CD4-positive, CD25-positive, alpha-beta regulatory T cell (primary cell): ENCODE results near the gene CD300LB. TPM values are rescaled to one million over a fixed set of nuclear protein-coding genes. Genes with fewer than 3 reads are reported as not detected.
"Not testable (repeated sequence)": the region's sequence is repeated elsewhere in the genome, so short reads cannot be mapped to it uniquely, and the experiment has no call there.

ENCODE experiments used
- ATAC-seq, 2 donors: fragments of 150-1000 bp; cut with Tn5 transposase; one replicate each; pipeline ENCODE4 v1.10.0; 2021; ENCODE audit warnings: low read depth in 2 of 2, moderate number of reproducible peaks in 2 of 2, moderate library complexity in 1 of 2
- DNase-seq, 3 donors: peaks; one replicate each; pipeline versions ENCODE4 v3.0.0 to v3.0.0-alpha.2; 2012 to 2022; ENCODE audit warnings: mixed read lengths in 1 of 3
- H3K27ac ChIP-seq: one replicate; pipeline ENCODE4 v1.7.0; 2013; ENCODE audit warnings: mild to moderate bottlenecking, low read length; ENCODE audit not compliant: insufficient read depth, poor library complexity, severe bottlenecking
- H3K27me3 ChIP-seq: one replicate; pipeline ENCODE4 v1.7.0; 2013; ENCODE audit warnings: low read length; ENCODE audit not compliant: control insufficient read depth, insufficient read depth
- H3K36me3 ChIP-seq: one replicate; pipeline ENCODE4 v1.7.0; 2013; ENCODE audit warnings: mild to moderate bottlenecking, low read length, moderate library complexity; ENCODE audit not compliant: control insufficient read depth, insufficient read depth
- H3K4me1 ChIP-seq: 2 replicates; pipeline ENCODE4 v1.7.0; 2013; ENCODE audit warnings: mild to moderate bottlenecking, low read length; ENCODE audit not compliant: insufficient read depth, control insufficient read depth, poor library complexity, severe bottlenecking
- H3K4me3 ChIP-seq: one replicate; pipeline ENCODE4 v1.7.0; 2013; ENCODE audit warnings: low read depth, mild to moderate bottlenecking, low read length, moderate library complexity
- H3K9me3 ChIP-seq, 2 experiments: 1 replicate in 1 of 2; 2 replicates in 1 of 2; pipeline ENCODE4 v1.7.0; 2013; ENCODE audit warnings: low read length in 2 of 2, mild to moderate bottlenecking in 1 of 2, moderate library complexity in 1 of 2; ENCODE audit not compliant: control insufficient read depth in 2 of 2
- H3K27ac Mint-ChIP-seq, 3 donors: one replicate each; pipeline ENCODE4 v1.8.0; 2020 to 2022; ENCODE audit warnings: mild to moderate bottlenecking in 3 of 3, mixed read lengths in 3 of 3, moderate library complexity in 2 of 3
- H3K27me3 Mint-ChIP-seq: one replicate; pipeline ENCODE4 v1.8.0; 2022; ENCODE audit warnings: mild to moderate bottlenecking, mixed read lengths
- H3K36me3 Mint-ChIP-seq: one replicate; pipeline ENCODE4 v1.8.0; 2020; ENCODE audit warnings: mixed read lengths
- H3K4me1 Mint-ChIP-seq, 4 donors: one replicate each; pipeline ENCODE4 v1.8.0; 2020 to 2022; ENCODE audit warnings: mixed read lengths in 4 of 4, mild to moderate bottlenecking in 1 of 4
- H3K4me3 Mint-ChIP-seq, 4 donors: one replicate each; pipeline ENCODE4 v1.8.0; 2020 to 2022; ENCODE audit warnings: mild to moderate bottlenecking in 4 of 4, mixed read lengths in 4 of 4, moderate library complexity in 3 of 4
- H3K9me3 Mint-ChIP-seq, 7 donors: one replicate each; pipeline ENCODE4 v1.8.0; 2020 to 2022; ENCODE audit warnings: mixed read lengths in 7 of 7, mild to moderate bottlenecking in 3 of 7, moderate library complexity in 2 of 7
- polyA plus RNA-seq, 4 donors: library from polyadenylated mRNA; unstranded; fragments of 300-500 nt; fragmentation: Illumina TruSeq; gene quantifications; one replicate each; pipeline ENCODE4 v1.2.3, GENCODE V29; 2021
- total RNA-seq: library from RNA; stranded (reverse); gene quantifications from one replicate; pipeline ENCODE4 v1.2.3, GENCODE V29; 2022

CD300LB gene
- total and polyA plus RNA-seq, 5 donors from 2014 or later, result not detected

- H3K36me3 Mint-ChIP-seq, result peaks cover 9% of the 10 kb centered on the region
- Histone ChIP-seq H3K4me3 (no peak overlapping the region), H3K27me3 (peaks cover 5% of the 10 kb centered on the region), H3K36me3 (no peaks in the 10 kb centered on the region), H3K4me1 (no peaks in the 10 kb centered on the region), H3K27ac (no peak overlapping the region), H3K9me3 (peaks cover 0 to 3% of the 10 kb centered on the region in 2 experiments)
- H3K4me3 Mint-ChIP-seq, result no peak overlapping the region
- no peak overlapping the region for H3K27ac Mint-ChIP-seq
- peaks cover 0 to 4% (median 1%) of the 10 kb centered on the region in 4 donors for H3K4me1 Mint-ChIP-seq
- ATAC-seq (no peak), DNase-seq (no peak)
- peaks cover 39% of the 10 kb centered on the region for H3K27me3 Mint-ChIP-seq
- H3K9me3 Mint-ChIP-seq, result peaks cover 0 to 20% (median 8%) of the 10 kb centered on the region in 7 donors
Measured at GRCh38 chr17:74515941-74516340, 15.3 kb downstream of the CD300LB start.

GRCh38 chr17:74514632-74515334 lies 16.5 kb downstream of the CD300LB start:
- Mint-ChIP-seq H3K27ac (peak overlapping the region in 2 of 3 donors; percentile 67 to 94), H3K36me3 (peaks cover 9% of the 10 kb centered on the region), H3K27me3 (peaks cover 42% of the 10 kb centered on the region), H3K9me3 (peaks cover 0 to 20% (median 8%) of the 10 kb centered on the region in 7 donors), H3K4me1 (peaks cover 0 to 4% (median 1%) of the 10 kb centered on the region in 4 donors), H3K4me3 (peak overlapping the region; percentile 48 to 93 (median 76))
- Histone ChIP-seq H3K9me3 (peaks cover 0 to 3% of the 10 kb centered on the region in 2 experiments), H3K27ac (no peak overlapping the region), H3K4me1 (no peaks in the 10 kb centered on the region), H3K36me3 (no peaks in the 10 kb centered on the region), H3K27me3 (peaks cover 5% of the 10 kb centered on the region), H3K4me3 (no peak overlapping the region)
- DNase-seq, result peak in 1 of 3 donors; percentile 23
- ATAC-seq, result peak; percentile 16 to 22

- H3K4me1 ChIP-seq, result no peaks in the 10 kb centered on the region
- H3K27ac Mint-ChIP-seq, result peak overlapping the region; percentile 27 to 94 (median 67)
- H3K9me3 Mint-ChIP-seq, result peaks cover 0 to 20% (median 8%) of the 10 kb centered on the region in 7 donors
- H3K27me3 Mint-ChIP-seq, result peaks cover 40% of the 10 kb centered on the region
- H3K36me3 ChIP-seq, result no peaks in the 10 kb centered on the region
- no peak overlapping the region for H3K4me3 ChIP-seq
- H3K9me3 ChIP-seq, result peaks cover 0 to 3% of the 10 kb centered on the region in 2 experiments
- peaks cover 6% of the 10 kb centered on the region for H3K27me3 ChIP-seq
- peaks cover 9% of the 10 kb centered on the region for H3K36me3 Mint-ChIP-seq
- peak; percentile 24 to 57 (median 43) for DNase-seq
- no peak overlapping the region for H3K27ac ChIP-seq
- H3K4me3 Mint-ChIP-seq, result peak overlapping the region; percentile 48 to 93 (median 76)
- peak; percentile 25 to 41 for ATAC-seq
- H3K4me1 Mint-ChIP-seq, result peaks cover 0 to 4% (median 1%) of the 10 kb centered on the region in 4 donors
Measured at GRCh38 chr17:74513987-74514631, 17.2 kb downstream of the CD300LB start.

- no peak for DNase-seq
- peaks cover 10% of the 10 kb centered on the region for H3K27me3 ChIP-seq
- Mint-ChIP-seq H3K4me3 (no peak overlapping the region), H3K27me3 (peaks cover 47% of the 10 kb centered on the region), H3K9me3 (peaks cover 0 to 11% (median 4%) of the 10 kb centered on the region in 7 donors), H3K4me1 (peaks cover 0 to 4% (median 1%) of the 10 kb centered on the region in 4 donors), H3K36me3 (peaks cover 9% of the 10 kb centered on the region), H3K27ac (no peak overlapping the region)
- no peaks in the 10 kb centered on the region for H3K4me1 ChIP-seq
- no peak overlapping the region for H3K4me3 ChIP-seq
- H3K27ac ChIP-seq, result no peak overlapping the region
- H3K36me3 ChIP-seq, result no peaks in the 10 kb centered on the region
- ATAC-seq, result peak; percentile 27 to 33
- H3K9me3 ChIP-seq, result no peaks in the 10 kb centered on the region
Measured at GRCh38 chr17:74512624-74513091, 18.6 kb downstream of the CD300LB start.

- Mint-ChIP-seq H3K4me1 (peaks cover 0 to 4% (median 1%) of the 10 kb centered on the region in 4 donors), H3K36me3 (peaks cover 9% of the 10 kb centered on the region), H3K27me3 (peaks cover 48% of the 10 kb centered on the region), H3K9me3 (peaks cover 0 to 11% (median 4%) of the 10 kb centered on the region in 7 donors), H3K4me3 (no peak overlapping the region), H3K27ac (no peak overlapping the region)
- DNase-seq (no peak), ATAC-seq (no peak)
- Histone ChIP-seq H3K4me3 (no peak overlapping the region), H3K4me1 (no peaks in the 10 kb centered on the region), H3K27ac (no peak overlapping the region), H3K9me3 (no peaks in the 10 kb centered on the region), H3K27me3 (peaks cover 10% of the 10 kb centered on the region), H3K36me3 (no peaks in the 10 kb centered on the region)
Measured at GRCh38 chr17:74512036-74512435, 19.2 kb downstream of the CD300LB start.

GRCh38 chr17:74508156-74508555 lies 23.1 kb downstream of the CD300LB start:
- Histone ChIP-seq H3K27me3 (peaks cover 12% of the 10 kb centered on the region), H3K9me3 (no peaks in the 10 kb centered on the region), H3K27ac (no peak overlapping the region), H3K36me3 (no peaks in the 10 kb centered on the region), H3K4me3 (no peak overlapping the region), H3K4me1 (no peaks in the 10 kb centered on the region)
- Mint-ChIP-seq H3K27me3 (peaks cover 35% of the 10 kb centered on the region), H3K4me3 (no peak overlapping the region), H3K9me3 (peaks cover 0 to 1% (median 0%) of the 10 kb centered on the region in 7 donors), H3K36me3 (no peaks in the 10 kb centered on the region), H3K4me1 (no peaks in the 10 kb centered on the region), H3K27ac (no peak overlapping the region)
- no peak for ATAC-seq
- DNase-seq, result no peak

- not testable (repeated sequence) for H3K9me3 ChIP-seq, H3K27me3 ChIP-seq, H3K36me3 ChIP-seq, H3K27ac ChIP-seq, DNase-seq, H3K9me3 Mint-ChIP-seq, H3K4me3 Mint-ChIP-seq, H3K27me3 Mint-ChIP-seq, H3K4me1 Mint-ChIP-seq, ATAC-seq, H3K27ac Mint-ChIP-seq, H3K4me1 ChIP-seq, H3K4me3 ChIP-seq, H3K36me3 Mint-ChIP-seq
Measured at GRCh38 chr17:74503949-74504348, 27.3 kb downstream of the CD300LB start.
